PC-3 (cell line): Measurements from ENCODE around the gene S100PBP.

Experiments
- EZH2 ChIP-seq: fragments of 300-600 bp; sonication (generic); IDR thresholded peaks from one replicate; pipeline ENCODE4 v1.6.1; 2017; ENCODE audit warnings: antibody characterized with exemption, mild to moderate bottlenecking, low read length; ENCODE audit not compliant: unreplicated experiment
- EZH2phosphoT487 ChIP-seq: fragments of 300-600 bp; sonication (generic); IDR thresholded peaks from 2 replicates; pipeline ENCODE4 v1.6.1; 2018; ENCODE audit warnings: mild to moderate bottlenecking, antibody characterized with exemption, low read length, borderline replicate concordance
- TF ChIP-seq, protein P1 (sequence below): fragments of 300-600 bp; sonication (generic); conservative IDR thresholded peaks from 2 replicates; pipeline ENCODE4 v1.5.1; 2017; ENCODE audit warnings: antibody characterized with exemption, low read depth, mild to moderate bottlenecking, low read length

GRCh38 chr1:32848354-32849063 lies 31.1 kb downstream of the S100PBP start:
- TF ChIP-seq, protein P1, sequence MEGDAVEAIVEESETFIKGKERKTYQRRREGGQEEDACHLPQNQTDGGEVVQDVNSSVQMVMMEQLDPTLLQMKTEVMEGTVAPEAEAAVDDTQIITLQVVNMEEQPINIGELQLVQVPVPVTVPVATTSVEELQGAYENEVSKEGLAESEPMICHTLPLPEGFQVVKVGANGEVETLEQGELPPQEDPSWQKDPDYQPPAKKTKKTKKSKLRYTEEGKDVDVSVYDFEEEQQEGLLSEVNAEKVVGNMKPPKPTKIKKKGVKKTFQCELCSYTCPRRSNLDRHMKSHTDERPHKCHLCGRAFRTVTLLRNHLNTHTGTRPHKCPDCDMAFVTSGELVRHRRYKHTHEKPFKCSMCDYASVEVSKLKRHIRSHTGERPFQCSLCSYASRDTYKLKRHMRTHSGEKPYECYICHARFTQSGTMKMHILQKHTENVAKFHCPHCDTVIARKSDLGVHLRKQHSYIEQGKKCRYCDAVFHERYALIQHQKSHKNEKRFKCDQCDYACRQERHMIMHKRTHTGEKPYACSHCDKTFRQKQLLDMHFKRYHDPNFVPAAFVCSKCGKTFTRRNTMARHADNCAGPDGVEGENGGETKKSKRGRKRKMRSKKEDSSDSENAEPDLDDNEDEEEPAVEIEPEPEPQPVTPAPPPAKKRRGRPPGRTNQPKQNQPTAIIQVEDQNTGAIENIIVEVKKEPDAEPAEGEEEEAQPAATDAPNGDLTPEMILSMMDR: no peak
- TF ChIP-seq EZH2 (no peak), EZH2phosphoT487 (no peak)
